Upper lobe of left lung (tissue), 6 donors: ENCODE measurements around the gene MT1G. TPM values are rescaled to one million over a fixed set of nuclear protein-coding genes. Genes with fewer than 3 reads are reported as not detected.

Experiments
- ATAC-seq, 2 donors: fragments of 200-7000 bp; cut with Tn5 transposase; one replicate each; pipeline ENCODE4 v1.9.1; 2022; ENCODE audit warnings: mild to moderate bottlenecking in 2 of 2, moderate library complexity in 2 of 2; ENCODE audit not compliant: low FRiP score in 2 of 2
- DNase-seq, 2 donors: peaks; one replicate each; pipeline ENCODE4 v3.0.0-alpha.2; 2019 to 2020
- H3K27ac ChIP-seq, 4 donors: fragments of 200-600 bp; sonication (generic); one replicate each; pipeline ENCODE4 v1.5.1; 2016 to 2019
- H3K27me3 ChIP-seq, 4 donors: fragments of 200-600 bp; sonication (generic); one replicate each; pipeline ENCODE4 v1.5.1; 2017 to 2019
- H3K36me3 ChIP-seq, 4 donors: fragments of 200-600 bp; sonication (generic); one replicate each; pipeline ENCODE4 v1.5.1; 2016 to 2019
- H3K4me1 ChIP-seq, 4 donors: fragments of 200-600 bp; sonication (generic); one replicate each; pipeline ENCODE4 v1.5.1; 2018 to 2019
- H3K4me3 ChIP-seq, 4 donors: fragments of 200-600 bp; sonication (generic); one replicate each; pipeline ENCODE4 v1.5.1; 2017 to 2019; ENCODE audit warnings: mild to moderate bottlenecking in 2 of 4, moderate library complexity in 1 of 4
- H3K9me3 ChIP-seq, 4 donors: fragments of 200-600 bp; sonication (generic); one replicate each; pipeline ENCODE4 v1.5.1; 2018 to 2019
- EP300 ChIP-seq, 4 donors: sonication (generic); formaldehyde crosslinking; IDR thresholded peaks; one replicate each; pipeline ENCODE4 v1.5.1; 2017; ENCODE audit warnings: antibody characterized with exemption in 4 of 4, control low read depth in 2 of 4
- POLR2A ChIP-seq, 4 donors: fragments of 450-650 bp; IDR thresholded peaks; one replicate each; pipeline ENCODE4 v1.5.1; 2016 to 2017; ENCODE audit warnings: antibody characterized with exemption in 4 of 4, mild to moderate bottlenecking in 2 of 4
- POLR2AphosphoS5 ChIP-seq, 2 donors: sonication (generic); formaldehyde crosslinking; IDR thresholded peaks; one replicate each; pipeline ENCODE4 v1.5.1; 2017; ENCODE audit warnings: antibody characterized with exemption in 2 of 2
- WGBS, 2 donors: methylation state at CpG; one replicate each; pipeline ENCODE4 v1.1.5; 2017 to 2018; 5-methylcytosine and 5-hydroxymethylcytosine counted together
- total RNA-seq, 6 donors: library from RNA; depleted of rRNA in 4 of 6; stranded (reverse); fragments of >200 nt in 4 of 6; gene quantifications; one replicate each; pipeline versions ENCODE4 v1.1.0 to v1.2.1, GENCODE V29; 2016 to 2021
- TF ChIP-seq, protein P1 (sequence below), 6 experiments: fragments of 450-650 bp in 4 of 6; fragments of 200-600 bp in 2 of 6; sonication (generic) in 2 of 6; IDR thresholded peaks; one replicate each; pipeline ENCODE4 v1.5.1; 2016 to 2019; ENCODE audit warnings: antibody characterized with exemption in 6 of 6
- donor health status: DM: no; HTN: no; CAD: no; lungs with moderate emphysema.
- donor health status: DM: no; HTN: yes; CAD: no; lungs with severe emphysema.

MT1G gene
- total RNA-seq, 6 donors from 2014 or later: 4.5 to 93.0 (median 14.0) TPM; not detected in 1

DNA sequence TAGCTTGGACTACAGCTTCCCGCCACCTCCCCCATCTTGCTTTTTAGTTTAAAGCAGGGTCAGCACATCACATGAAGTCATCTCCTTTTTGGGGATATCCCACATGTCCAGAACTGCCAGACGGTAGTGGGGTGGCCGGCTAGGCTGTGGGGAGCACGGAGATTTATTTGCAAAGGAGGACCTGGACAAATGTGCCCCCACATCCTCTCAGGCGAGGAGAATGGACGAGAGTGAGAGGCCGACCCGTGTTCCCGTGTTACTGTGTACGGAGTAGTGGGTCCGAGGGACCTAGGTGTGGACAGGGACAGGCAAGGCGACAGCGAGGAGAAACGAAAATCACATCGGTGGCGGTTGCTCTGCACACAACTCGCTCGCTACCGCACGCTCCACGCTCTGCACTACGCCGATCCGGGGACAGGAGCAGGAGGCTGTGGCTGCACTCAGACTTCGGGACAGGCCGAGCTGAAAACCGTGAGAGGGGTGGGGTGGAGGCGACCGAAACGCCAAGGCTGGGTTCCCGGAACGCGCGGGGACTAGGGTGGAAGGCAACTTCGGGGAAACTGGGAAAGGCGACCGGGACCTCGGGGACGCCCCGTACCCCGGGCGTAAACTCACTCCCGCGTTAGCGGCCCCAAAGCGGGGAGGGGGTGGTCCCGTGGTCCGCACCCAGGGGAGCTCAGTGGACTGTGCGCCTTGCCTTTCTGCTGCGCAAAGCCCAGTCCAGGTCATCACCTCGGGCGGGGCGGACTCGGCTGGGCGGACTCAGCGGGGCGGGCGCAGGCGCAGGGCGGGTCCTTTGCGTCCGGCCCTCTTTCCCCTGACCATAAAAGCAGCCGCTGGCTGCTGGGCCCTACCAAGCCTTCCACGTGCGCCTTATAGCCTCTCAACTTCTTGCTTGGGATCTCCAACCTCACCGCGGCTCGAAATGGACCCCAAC lies 29.8 kb downstream of the MT1G start, which contains the start of gene MT1A:
Gene MT1A (plus strand): TSS at position 853 of the 937 bp plus-strand sequence. CDS start 73 bp downstream, at position 926.
- Histone ChIP-seq H3K27ac (peak within 1 kb of the TSS; percentile 36 to 80 (median 74)), H3K4me1 (peaks cover 22 to 37% (median 27%) of the 10 kb centered on the region in 4 donors), H3K4me3 (peak within 1 kb of the TSS; percentile 25 to 55 (median 50)), H3K9me3 (no peaks in the 10 kb centered on the region), H3K36me3 (no peaks in the 10 kb centered on the region), H3K27me3 (peaks cover 0 to 18% (median 4%) of the 10 kb centered on the region in 4 donors)
- 10 to 14% methylated on average over 42 to 43 of the region's 68 CpGs for WGBS, 2 donors
- ATAC-seq: peak; percentile 82 to 87
- TF ChIP-seq POLR2A (IDR thresholded peaks at IDR 0.05) (peak in 3 of 4 donors; percentile 36 to 70 (median 45)), POLR2AphosphoS5 (IDR thresholded peaks at IDR 0.05) (peak; percentile 81 to 82), EP300 (IDR thresholded peaks at IDR 0.05) (peak; percentile 50 to 92 (median 74))
- TF ChIP-seq, protein P1, sequence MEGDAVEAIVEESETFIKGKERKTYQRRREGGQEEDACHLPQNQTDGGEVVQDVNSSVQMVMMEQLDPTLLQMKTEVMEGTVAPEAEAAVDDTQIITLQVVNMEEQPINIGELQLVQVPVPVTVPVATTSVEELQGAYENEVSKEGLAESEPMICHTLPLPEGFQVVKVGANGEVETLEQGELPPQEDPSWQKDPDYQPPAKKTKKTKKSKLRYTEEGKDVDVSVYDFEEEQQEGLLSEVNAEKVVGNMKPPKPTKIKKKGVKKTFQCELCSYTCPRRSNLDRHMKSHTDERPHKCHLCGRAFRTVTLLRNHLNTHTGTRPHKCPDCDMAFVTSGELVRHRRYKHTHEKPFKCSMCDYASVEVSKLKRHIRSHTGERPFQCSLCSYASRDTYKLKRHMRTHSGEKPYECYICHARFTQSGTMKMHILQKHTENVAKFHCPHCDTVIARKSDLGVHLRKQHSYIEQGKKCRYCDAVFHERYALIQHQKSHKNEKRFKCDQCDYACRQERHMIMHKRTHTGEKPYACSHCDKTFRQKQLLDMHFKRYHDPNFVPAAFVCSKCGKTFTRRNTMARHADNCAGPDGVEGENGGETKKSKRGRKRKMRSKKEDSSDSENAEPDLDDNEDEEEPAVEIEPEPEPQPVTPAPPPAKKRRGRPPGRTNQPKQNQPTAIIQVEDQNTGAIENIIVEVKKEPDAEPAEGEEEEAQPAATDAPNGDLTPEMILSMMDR (IDR thresholded peaks at IDR 0.05): peak in 1 of 6 experiments; percentile 6
- DNase-seq: peak; percentile 80 to 94

DNA sequence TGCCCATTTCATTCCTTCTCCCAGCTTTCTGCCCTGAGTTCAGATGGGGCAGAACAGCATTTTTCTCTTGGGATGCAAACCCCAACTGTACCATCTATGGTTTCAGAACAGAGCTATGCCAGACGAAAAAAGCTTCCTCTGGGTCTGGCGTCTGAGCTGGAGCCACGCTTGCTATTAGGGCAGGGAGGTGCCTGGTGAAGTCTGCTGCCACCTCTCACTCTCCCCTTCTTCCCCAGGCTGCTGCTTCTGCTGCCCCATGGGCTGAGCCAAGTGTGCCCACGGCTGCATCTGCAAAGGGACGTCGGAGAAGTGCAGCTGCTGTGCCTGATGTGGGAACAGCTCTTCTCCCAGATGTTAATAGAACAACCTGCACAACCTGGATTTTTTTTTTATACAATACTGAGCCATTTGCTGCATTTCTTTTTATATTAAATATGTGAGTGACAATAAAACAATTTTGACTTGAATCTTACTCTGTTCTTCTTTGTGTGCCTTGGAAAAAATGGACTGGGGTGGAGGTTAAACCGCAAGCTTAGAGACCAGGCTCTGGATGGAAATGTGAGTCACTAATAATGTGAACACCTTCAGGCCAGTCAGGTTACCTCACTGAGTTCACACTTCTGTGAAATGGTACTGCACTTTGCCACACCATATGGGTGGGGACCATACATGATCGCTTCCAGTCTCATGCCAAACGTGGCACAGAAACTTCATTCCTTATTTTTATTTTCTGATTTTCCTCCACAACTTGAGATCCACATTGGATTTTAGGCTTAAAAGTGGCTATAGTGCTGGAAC lies 31.1 kb downstream of the MT1G start:
- Histone ChIP-seq H3K4me1 (peaks cover 16 to 44% (median 27%) of the 10 kb centered on the region in 4 donors), H3K4me3 (no peak overlapping the region), H3K36me3 (no peaks in the 10 kb centered on the region), H3K9me3 (no peaks in the 10 kb centered on the region), H3K27ac (no peak overlapping the region), H3K27me3 (peaks cover 0 to 18% (median 5%) of the 10 kb centered on the region in 4 donors)
- 56 to 64% methylated on average over 9 of the region's 9 CpGs for WGBS, 2 donors
- DNase-seq (no peak), ATAC-seq (no peak)
- TF ChIP-seq EP300 (IDR thresholded peaks at IDR 0.05) (no peak), POLR2A (IDR thresholded peaks at IDR 0.05) (no peak), POLR2AphosphoS5 (IDR thresholded peaks at IDR 0.05) (no peak)
- TF ChIP-seq, protein P1 (IDR thresholded peaks at IDR 0.05): no peak

DNA sequence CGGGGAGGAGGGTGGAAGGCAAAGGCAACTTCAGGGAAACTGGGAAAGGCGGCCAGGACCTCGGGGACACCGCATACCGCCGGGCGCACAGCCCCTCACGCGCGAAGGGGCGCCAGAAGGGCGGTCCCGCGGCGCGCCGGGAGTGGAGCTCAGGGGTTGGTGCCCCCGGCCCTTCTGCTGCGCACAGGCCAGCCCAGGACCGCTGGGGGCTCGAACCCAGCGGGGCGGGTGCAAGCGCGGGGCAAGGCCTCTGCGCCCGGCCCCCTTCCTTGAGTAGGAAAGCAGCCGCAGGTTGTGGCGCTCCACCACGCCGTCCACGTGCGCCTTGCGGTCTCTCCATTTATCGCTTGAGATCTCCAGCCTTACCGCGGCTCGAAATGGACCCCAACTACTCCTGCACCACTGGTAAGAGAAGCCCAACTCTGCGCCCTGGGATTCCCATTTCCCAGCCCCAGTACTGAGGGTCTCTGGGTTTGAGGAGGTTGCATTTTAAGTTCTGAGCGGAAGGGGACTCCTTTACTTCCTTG lies 32.4 kb downstream of the MT1G start:
- Histone ChIP-seq H3K27me3 (peaks cover 0 to 18% (median 5%) of the 10 kb centered on the region in 4 donors), H3K27ac (no peak overlapping the region), H3K36me3 (no peaks in the 10 kb centered on the region), H3K4me3 (peak overlapping the region in 2 of 4 donors; percentile 13 to 56), H3K4me1 (peaks cover 16 to 50% (median 28%) of the 10 kb centered on the region in 4 donors), H3K9me3 (no peaks in the 10 kb centered on the region)
- peak in 1 of 2 donors; percentile 85 for DNase-seq
- ATAC-seq: no peak
- TF ChIP-seq, protein P1 (IDR thresholded peaks at IDR 0.05): no peak
- no peak for TF ChIP-seq POLR2A (IDR thresholded peaks at IDR 0.05)
- no peak for TF ChIP-seq POLR2AphosphoS5 (IDR thresholded peaks at IDR 0.05)
- no peak for TF ChIP-seq EP300 (IDR thresholded peaks at IDR 0.05)
- 31 to 60% methylated on average over 19 to 21 of the region's 40 CpGs for WGBS, 2 donors

DNA sequence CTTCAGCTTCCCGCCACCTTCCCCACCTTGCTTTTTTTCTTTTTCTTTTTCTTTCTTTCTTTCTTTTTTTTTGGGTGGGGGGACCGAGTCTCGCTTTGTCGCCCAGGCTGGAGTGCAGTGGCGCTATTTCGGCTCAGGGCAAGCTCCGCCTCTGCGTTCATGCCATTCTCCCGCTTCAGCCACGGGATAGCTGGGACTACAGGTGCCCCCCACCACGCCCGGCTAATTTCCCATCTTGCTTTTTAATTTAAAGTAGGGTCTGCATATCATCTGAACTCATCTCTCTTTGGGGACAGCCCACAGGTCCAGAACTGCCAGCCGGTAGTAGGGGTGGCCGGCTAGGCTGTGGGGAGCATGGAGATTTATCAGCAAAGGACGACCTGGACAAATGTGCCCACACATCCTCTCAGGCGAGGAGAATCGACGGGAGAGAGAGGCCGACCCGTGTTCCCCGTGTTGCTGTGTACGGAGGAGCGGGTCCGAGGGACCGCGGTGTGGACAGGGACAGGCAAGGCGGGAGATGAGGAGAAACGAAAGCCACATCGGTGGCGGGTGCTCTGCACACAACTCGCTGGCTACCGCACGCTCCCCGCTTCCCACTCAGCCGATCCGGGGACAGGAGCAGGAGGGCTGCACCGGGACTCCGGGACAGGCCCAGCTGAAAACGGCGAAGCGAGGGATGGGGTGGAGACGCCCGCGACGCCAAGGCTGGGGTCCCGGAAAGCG lies 33.0 kb downstream of the MT1G start:
- H3K27me3 ChIP-seq: peaks cover 0 to 18% (median 5%) of the 10 kb centered on the region in 4 donors
- peaks cover 16 to 50% (median 28%) of the 10 kb centered on the region in 4 donors for H3K4me1 ChIP-seq
- peak overlapping the region; percentile 6 to 56 (median 29) for H3K4me3 ChIP-seq
- no peak for TF ChIP-seq EP300 (IDR thresholded peaks at IDR 0.05)
- TF ChIP-seq, protein P1 (IDR thresholded peaks at IDR 0.05): no peak
- no peak for ATAC-seq
- H3K36me3 ChIP-seq: no peaks in the 10 kb centered on the region
- H3K9me3 ChIP-seq: no peaks in the 10 kb centered on the region
- no peak for DNase-seq
- H3K27ac ChIP-seq: peak overlapping the region in 1 of 4 donors; percentile 92
- WGBS, 2 donors: 51 to 58% methylated on average over 42 to 47 of the region's 47 CpGs
